LNCAP (cell line): ENCODE measurements around the gene KIAA1328.

Experiments used
- TF ChIP-seq, protein P1 (sequence below): fragments of 450-650 bp; IDR thresholded peaks from 2 replicates; pipeline ENCODE4 v1.5.1; 2017; ENCODE audit warnings: mild to moderate bottlenecking

Gene KIAA1328

DNA sequence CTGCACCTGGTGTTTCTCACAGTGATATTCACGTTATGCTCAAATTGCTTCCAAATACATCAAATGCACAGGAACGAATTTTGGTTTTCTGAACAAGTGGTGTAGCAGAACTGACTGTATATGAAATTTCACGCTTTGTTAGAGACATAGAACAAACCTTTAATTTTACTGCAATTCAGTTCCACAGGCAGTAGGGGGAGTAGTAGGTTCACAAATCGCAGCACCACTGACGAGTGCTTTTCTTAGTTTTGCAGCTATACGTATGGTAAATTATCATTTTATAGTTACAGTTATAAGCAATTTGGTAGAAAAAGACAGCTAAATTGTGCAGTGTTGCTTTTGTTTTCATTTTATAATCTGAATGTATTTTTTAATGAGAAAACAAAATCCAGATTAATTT lies 113.3 kb downstream of the KIAA1328 start:
- TF ChIP-seq, protein P1, sequence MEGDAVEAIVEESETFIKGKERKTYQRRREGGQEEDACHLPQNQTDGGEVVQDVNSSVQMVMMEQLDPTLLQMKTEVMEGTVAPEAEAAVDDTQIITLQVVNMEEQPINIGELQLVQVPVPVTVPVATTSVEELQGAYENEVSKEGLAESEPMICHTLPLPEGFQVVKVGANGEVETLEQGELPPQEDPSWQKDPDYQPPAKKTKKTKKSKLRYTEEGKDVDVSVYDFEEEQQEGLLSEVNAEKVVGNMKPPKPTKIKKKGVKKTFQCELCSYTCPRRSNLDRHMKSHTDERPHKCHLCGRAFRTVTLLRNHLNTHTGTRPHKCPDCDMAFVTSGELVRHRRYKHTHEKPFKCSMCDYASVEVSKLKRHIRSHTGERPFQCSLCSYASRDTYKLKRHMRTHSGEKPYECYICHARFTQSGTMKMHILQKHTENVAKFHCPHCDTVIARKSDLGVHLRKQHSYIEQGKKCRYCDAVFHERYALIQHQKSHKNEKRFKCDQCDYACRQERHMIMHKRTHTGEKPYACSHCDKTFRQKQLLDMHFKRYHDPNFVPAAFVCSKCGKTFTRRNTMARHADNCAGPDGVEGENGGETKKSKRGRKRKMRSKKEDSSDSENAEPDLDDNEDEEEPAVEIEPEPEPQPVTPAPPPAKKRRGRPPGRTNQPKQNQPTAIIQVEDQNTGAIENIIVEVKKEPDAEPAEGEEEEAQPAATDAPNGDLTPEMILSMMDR: peak; percentile 81

DNA sequence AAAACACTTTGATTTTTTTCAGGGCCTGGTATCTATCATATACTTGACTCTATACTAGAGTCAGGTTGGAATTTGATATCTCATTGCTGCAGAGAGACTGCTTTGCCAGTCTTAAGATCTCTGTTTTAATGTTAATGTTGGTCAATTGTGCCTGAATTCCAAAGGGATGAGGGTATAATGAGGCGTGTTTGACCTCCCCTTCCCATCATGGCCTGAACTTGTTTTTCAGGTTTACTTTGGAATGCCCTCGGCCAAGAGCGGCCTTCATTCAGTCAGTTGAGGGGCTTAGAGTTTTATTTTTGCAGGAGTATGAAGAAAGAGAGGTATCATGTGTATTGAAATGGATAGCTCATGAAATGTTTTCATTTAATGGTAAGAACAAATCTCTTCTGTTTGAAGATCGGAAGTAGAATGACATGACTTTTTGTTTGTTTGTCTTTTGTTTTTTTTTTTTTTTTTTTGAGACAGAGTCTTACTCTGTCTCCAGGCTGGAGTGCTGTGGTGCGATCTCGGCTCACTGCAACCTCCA lies 119.0 kb downstream of the KIAA1328 start:
- TF ChIP-seq, protein P1: no peak

DNA sequence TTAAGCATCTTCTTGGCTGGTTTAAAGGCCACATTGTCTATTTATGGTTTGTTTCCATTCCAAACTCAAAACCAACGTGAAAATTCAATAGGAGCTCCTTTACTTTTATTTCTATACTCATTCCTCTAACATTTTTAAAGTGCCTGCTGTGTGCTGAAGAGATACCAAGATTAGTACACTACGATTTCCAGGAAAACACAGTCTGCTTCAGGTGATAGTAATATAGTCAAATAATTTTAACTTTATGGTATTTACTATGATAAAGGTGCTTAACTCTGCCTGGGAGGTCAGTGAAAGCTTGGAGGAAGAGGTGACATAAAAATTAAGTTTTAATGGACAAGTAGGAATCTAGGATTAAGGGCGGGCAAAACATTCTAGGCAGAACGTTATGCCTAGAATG lies 121.4 kb downstream of the KIAA1328 start:
- TF ChIP-seq, protein P1: no peak

DNA sequence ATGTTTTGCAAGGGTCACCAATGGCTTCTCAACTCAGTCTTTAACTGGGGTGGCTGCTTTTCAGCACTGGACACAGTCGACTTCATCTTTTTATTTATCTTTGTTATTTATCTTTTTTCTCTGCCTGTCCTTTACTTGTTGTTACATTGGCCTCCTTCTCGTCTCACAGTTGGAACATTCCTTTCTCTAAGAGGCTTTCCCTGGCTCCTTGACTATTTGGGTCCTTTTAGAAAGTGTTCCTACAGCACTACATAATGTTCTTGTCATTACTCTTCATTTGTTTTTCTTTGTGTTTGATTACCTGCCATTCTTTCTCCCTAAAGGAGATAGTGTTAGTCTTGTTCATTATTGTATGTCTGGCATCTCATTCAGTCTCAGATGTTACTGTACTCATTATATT lies 122.0 kb downstream of the KIAA1328 start:
- TF ChIP-seq, protein P1: no peak

DNA sequence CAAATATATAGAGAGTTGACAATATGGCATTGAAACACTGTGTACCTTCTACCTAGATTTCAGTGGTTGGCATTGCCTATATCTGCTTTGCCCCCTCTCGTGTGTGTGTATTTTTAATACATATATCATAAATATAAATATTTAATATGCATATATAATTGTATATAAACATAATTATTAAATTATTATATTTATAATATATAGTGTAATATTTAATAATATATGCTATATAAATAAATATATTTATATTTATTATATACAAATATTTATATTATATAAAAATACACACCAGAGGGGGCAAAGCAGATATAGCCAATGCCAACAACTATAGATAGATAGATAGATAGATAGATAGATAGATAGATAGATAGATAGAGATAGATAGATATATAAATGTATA lies 124.1 kb downstream of the KIAA1328 start:
- TF ChIP-seq, protein P1: no peak

DNA sequence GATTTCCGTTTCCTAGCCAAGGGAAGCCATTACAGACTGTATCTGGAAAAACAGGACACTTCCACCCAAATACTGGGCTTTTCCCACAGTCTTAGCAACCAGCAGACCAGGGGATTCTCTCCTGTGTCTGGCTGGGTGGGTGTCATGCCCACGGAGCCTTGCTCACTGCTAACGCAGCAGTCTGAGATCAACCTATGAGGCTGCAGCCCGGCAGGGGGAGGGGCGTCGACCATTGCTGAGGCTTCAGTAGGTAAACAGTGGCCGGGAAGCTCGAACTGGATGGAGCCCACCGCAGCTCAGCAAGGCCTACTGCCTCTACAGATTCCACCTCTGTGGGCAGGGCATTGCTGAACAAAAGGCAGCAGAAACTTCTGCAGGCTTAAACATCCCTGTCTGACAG lies 131.1 kb downstream of the KIAA1328 start:
- TF ChIP-seq, protein P1: no peak

DNA sequence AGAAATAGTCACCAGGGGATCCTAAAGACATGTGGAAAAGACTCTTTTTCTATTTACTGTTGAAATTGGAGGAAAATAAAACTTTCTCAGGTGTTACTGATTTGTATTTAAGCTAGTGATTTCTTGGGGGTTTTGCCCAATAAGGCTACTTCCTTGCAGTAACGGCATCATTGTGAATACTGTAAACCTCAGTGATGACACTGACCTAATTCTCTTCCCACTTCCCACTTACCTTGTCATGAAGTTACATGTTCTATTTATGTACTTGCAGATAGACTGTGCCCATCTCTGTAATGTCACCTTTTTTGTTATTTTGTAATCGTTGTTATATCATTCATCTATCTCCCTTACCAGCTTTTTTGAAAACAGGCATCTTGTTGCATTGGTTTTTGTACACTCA lies 134.5 kb downstream of the KIAA1328 start:
- TF ChIP-seq, protein P1: no peak

DNA sequence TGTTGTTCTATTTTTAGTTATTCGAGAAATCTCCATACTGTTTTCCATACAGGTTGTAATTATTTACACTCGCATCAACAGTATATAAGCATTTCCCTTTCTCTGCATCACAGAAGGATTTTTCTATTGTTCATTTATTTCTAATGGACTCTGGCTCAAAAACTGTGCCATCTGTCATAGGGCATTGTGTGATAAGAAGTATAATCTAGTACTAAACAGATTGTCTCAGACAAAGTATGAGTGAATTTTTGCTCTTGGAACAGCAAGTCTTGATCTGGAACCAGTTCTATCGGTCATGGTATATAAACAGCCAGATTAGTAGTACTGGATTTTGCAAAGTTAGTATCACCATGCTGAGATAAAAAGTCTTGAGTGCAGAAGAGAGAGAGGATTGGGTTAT lies 145.8 kb downstream of the KIAA1328 start:
- TF ChIP-seq, protein P1: no peak
